ENCODE results near the gene ZNF576.
"Not testable (repeated sequence)": the region's sequence is repeated elsewhere in the genome, so short reads cannot be mapped to it uniquely, and the experiment has no call there.

Gene ZNF576

DNA sequence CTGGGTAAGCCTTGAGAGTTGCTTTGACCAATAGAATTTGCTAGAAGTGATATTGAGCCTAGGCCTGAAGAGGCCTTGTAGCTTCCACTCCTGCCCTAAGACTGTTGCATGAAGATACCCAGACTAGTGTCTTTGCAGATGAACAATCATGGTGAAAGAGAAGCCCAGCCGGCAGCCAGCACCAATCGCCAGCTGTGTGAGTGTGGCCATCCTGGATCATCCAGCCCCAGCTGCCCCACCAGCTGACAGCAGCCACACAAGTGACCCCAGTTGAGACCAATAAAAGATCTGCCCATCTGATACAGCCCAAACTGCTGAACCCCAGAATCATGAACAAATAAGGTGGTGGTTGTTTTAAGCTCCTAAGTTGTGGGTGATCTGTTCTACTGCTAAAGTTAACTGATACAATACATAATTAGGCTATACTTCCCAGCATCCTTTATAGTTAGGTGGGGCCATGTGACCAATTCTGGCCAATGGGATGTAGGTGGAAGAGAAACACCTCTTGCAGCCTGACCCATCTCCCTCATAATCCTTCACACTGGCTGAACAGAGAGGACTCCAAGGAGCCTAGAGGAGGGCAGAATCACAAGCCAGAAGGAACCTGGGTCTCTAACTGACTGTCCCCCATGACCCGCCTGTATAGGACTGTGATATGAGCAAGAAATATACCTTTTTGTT lies 32.4 kb downstream of the ZNF576 start:
- DNase-seq: no peak

DNA sequence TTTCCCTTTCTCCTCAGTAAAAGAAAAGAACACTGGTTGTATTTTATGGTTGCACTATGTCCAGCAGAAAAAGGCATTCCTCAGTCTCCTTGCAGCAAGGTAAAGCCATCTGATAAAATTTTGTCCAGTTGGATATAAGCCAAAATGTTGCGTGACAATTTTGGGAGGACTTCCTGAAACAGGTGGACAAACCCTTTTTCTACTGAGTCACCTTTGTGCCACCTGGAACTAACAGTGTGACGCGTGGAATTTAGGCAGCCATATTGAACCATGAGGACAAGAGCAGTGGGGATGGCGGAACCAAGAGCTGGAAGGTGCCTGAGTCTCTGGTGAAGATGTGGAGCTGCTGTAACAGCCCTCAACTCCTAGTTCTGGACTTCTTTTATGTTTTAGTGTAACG lies 35.1 kb downstream of the ZNF576 start:
- no peak for DNase-seq

- no peak for DNase-seq
These were observed 37.1 kb downstream of the ZNF576 start for GRCh38 chr19:43633520-43633919.

- no peak for DNase-seq
These were observed 37.7 kb downstream of the ZNF576 start for GRCh38 chr19:43634068-43634467.

DNA sequence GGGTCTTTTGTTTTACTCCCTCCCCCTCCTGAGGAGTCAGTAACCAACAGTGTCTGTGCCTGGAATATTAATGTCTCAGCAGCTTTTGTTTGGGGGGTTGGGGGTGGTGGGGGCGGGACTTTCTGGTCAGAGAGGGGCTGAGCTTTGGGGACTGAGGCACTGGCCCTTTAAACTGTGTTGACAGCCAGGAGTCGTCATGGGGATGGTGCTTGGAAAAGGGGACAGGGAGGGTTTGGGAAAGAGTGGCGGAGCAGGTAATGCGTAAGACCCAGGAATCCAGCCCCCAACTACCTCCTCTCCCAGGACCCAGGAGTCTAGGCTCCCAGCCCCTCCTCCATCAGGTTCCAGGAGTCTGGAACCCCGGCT lies 38.1 kb downstream of the ZNF576 start:
- DNase-seq: no peak

GRCh38 chr19:43634872-43635560 lies 38.6 kb downstream of the ZNF576 start:
- DNase-seq: no peak

DNA sequence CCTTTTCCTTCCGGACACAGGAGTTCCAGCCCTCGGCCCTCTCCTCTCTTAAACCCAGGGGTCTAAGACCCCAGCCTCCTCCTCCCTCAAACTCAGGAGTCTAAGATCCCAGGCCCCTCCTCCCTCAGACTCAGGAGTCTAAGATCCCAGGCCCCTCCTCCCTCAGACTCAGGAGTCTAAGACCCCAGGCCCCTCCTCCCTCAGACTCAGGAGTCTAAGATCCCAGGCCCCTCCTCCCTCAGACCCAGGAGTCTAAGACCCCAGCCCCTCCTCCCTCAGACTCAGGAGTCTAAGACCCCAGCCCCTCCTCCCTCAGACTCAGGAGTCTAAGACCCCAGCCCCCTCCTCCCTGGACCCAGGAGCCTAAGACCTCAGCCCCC lies 39.2 kb downstream of the ZNF576 start:
- DNase-seq: not testable (repeated sequence)

GRCh38 chr19:43636121-43636683 lies 39.8 kb downstream of the ZNF576 start:
- no peak for DNase-seq

DNA sequence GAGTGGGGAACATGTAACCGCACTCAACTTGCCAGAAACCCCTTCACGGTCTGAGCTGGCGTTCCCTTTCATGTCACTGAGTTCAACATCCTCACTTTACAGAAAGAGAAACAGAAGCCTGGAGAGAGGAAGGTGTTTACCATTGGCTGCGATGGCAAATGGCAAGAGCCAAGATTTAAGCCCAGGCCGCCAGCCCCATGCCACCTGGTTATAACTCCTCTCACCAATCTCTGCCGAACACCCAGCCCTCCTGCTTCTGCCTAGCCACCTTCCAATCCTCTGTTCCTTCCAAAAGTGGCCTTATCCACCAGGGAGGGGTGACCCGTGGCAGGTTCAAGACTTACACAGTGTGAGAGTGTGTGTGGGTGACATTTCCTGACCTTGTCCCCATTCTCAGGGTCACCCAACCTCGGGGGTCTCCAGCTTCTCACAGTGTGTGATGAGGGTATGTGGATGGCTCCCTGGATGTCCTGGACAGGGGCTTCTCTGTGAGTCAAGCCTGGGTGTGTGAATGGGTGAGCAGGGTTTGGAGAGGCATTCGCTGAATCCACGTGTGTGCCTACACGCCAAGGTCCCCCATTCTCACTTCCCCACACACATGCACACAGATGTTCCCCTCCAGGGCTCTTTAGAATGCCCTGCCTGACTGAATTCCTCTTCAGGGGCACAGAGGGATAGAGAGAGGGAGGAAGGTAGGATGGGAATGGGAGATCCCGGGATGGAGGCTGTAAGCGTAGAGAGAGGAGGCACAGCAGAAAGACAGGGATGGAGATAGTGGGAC lies 42.0 kb downstream of the ZNF576 start:
- DNase-seq: no peak

DNA sequence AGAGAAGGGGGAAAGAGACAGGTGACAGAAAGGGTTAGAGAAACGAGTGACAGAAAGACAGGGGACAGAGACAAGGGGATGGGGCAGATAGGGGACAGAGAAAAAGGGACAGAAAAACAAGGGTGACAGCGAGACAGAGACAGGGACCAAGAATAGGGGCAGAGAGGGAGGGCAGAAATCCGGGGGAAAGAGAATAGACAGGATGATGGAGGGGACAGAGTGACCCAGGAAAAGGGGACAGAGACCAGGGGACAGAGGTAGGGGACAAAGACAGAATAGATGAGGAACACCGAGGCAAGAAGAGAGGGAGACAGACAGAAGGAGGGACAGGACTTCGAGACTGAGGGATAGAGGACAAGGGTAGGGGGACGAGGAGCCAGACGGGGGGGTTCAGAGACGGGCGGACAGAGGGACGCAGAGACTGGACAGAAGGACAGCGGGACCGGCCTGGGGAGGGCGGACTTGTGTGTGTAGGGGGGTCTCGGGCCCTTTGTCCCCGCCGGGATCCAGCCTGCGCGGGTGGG lies 42.7 kb downstream of the ZNF576 start:
- no peak for DNase-seq

GRCh38 chr19:43639519-43640423 lies 43.4 kb downstream of the ZNF576 start, which contains the start of gene CADM4:
TSS of gene CADM4 (minus strand) at chr19:43639850. CDS start at chr19:43639790, 60 bp downstream.
- DNase-seq: peak; percentile 49

DNA sequence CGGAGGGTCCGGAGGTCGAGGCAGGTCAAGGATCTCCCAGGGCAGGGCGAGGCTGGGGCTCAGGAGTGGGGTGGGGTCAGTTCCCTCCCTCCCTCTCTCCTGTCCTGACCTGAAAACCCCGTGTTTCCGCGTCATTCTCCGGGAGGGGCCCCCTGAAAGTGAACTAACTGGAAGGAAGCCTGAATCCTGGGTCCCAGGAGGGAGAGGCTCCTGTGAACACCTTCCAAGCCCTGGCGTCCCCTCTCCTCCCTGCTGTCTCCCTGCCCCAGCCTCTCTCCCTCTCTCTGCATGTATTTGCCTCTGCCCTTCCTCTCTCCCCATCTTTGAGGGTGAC lies 44.0 kb downstream of the ZNF576 start:
- DNase-seq: no peak

GRCh38 chr19:43641333-43641732 lies 44.9 kb downstream of the ZNF576 start:
- DNase-seq: no peak

GRCh38 chr19:43642531-43642930 lies 46.1 kb downstream of the ZNF576 start:
- DNase-seq: no peak

GRCh38 chr19:43643326-43643725 lies 46.9 kb downstream of the ZNF576 start:
- DNase-seq: no peak

- no peak for DNase-seq
These were observed 47.8 kb downstream of the ZNF576 start for GRCh38 chr19:43644181-43644580.

GRCh38 chr19:43648633-43649032 lies 52.2 kb downstream of the ZNF576 start:
- DNase-seq: no peak

GRCh38 chr19:43649514-43649913 lies 53.1 kb downstream of the ZNF576 start:
- DNase-seq: no peak

- not testable (repeated sequence) for DNase-seq
These were observed 53.9 kb downstream of the ZNF576 start for GRCh38 chr19:43650276-43650675.

Data from activated CD4-positive, alpha-beta T cell treated with anti-CD3 and anti-CD28 coated beads, Interleukin-2, amount 50 U/mL, for 1 hour (primary cell).